ENCODE measurements around the gene ZNF202. TPM values are rescaled to one million over a fixed set of nuclear protein-coding genes. Genes with fewer than 3 reads are reported as not detected.
"Not testable (repeated sequence)": the region's sequence is repeated elsewhere in the genome, so short reads cannot be mapped to it uniquely, and the experiment has no call there.

Gene ZNF202
- total and polyA plus RNA-seq, 3 donors from 2014 or later, result 24.4 to 30.7 (median 25.5) TPM

DNA sequence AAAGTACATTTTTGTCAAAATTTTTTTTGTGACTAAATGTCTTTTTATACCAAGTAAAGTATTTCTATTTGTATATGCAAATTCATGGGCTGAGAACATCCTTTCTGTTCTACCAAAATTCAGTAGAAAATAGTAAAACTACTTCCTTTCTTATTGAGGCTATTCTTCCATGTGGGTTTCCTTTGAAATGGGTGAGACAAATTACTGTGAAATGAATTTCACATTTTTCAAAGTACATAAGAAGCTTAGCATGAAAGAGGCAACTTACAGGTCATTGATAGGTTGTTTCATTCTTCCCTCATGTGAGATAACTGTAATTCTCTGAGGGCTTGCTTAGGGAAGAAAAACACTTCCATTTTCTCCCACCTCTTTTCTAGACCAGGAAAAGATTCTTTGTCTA is 13.9 kb upstream of the ZNF202 start:
- Histone ChIP-seq H3K4me1 (no peaks in the 10 kb centered on the region), H3K27me3 (no peaks in the 10 kb centered on the region), H3K36me3 (ENCODE audit: low read depth, missing control alignments) (no peaks in the 10 kb centered on the region), H3K4me3 (no peak overlapping the region), H3K9me3 (no peaks in the 10 kb centered on the region), H3K27ac (no peak overlapping the region)
- no peak for TF ChIP-seq POLR2A (IDR thresholded peaks at IDR 0.05)
- no peak for TF ChIP-seq CTCF (IDR thresholded peaks at IDR 0.05)
- DNase-seq, result no peak
- intact Hi-C loops (cut with DNase I; ENCODE audit: low total_unique reads), result no loop called here

- Histone ChIP-seq H3K36me3 (ENCODE audit: low read depth, missing control alignments) (no peaks in the 10 kb centered on the region), H3K4me1 (no peaks in the 10 kb centered on the region), H3K27ac (no peak within 1 kb of the TSS), H3K9me3 (no peaks in the 10 kb centered on the region), H3K27me3 (no peaks in the 10 kb centered on the region), H3K4me3 (no peak within 1 kb of the TSS)
- intact Hi-C loops (cut with DNase I; ENCODE audit: low total_unique reads), result no loop called here
- 95 to 96% methylated on average over 3 of the region's 3 CpGs for WGBS, 2 donors
- TF ChIP-seq POLR2A (IDR thresholded peaks at IDR 0.05), result no peak
- TF ChIP-seq CTCF (IDR thresholded peaks at IDR 0.05), result no peak
- no peak for DNase-seq
These were observed 12.7 kb upstream of the ZNF202 start, which contains the start of gene OR6X1 for GRCh38 chr11:123754101-123754568. OR6X1 (minus strand) TSS chr11:123754518; CDS start chr11:123754518, 0 bp downstream.

DNA sequence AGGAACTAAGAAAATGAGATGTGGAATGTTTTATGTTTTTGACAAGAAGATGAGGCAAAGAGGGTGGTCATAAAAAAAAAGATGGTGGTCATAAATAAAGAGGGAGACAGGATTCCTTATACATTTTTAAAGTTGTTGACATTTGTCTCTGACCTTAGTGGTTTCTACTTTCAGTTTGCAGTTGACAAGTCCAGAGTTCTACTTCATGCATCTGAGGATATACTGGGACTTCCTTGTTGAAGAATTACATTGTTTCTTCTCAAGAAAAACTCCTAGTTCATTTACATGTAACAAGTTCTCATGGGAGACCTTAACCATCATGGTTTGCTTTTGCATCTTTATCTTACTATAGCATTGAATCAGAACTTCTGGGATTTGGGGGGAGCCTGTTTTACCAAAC is 11.7 kb upstream of the ZNF202 start:
- Histone ChIP-seq H3K36me3 (ENCODE audit: low read depth, missing control alignments) (no peaks in the 10 kb centered on the region), H3K27me3 (no peaks in the 10 kb centered on the region), H3K4me3 (no peak overlapping the region), H3K4me1 (no peaks in the 10 kb centered on the region), H3K9me3 (no peaks in the 10 kb centered on the region), H3K27ac (peak overlapping the region in 1 of 2 donors; percentile 30)
- TF ChIP-seq CTCF (IDR thresholded peaks at IDR 0.05), result no peak
- intact Hi-C loops (cut with DNase I; ENCODE audit: low total_unique reads), result no loop called here
- DNase-seq, result no peak

DNA sequence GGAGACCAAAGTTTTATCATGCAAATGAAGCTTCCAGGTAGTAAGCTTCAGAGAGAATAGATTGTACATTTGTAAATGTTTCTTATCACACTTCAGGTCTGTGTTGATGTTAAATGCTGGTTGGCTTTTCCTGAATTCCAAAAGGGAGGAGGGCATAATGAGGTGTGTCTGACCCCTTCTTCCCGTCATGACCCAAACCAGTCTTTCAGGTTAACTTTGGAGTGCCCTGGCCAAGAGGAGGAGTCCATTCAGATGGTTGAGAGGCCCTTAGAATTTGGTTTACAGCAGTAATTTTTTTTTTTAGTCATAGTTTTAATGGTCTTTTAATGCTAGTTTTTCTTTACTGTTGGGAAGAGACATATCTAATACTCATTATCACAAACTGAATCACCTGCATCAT is 10.3 kb upstream of the ZNF202 start:
- Histone ChIP-seq H3K27me3 (no peaks in the 10 kb centered on the region), H3K4me1 (no peaks in the 10 kb centered on the region), H3K4me3 (no peak overlapping the region), H3K27ac (no peak overlapping the region), H3K9me3 (no peaks in the 10 kb centered on the region), H3K36me3 (ENCODE audit: low read depth, missing control alignments) (no peaks in the 10 kb centered on the region)
- intact Hi-C loops (cut with DNase I; ENCODE audit: low total_unique reads), result no loop called here
- DNase-seq, result no peak
- no peak for TF ChIP-seq POLR2A (IDR thresholded peaks at IDR 0.05)
- no peak for TF ChIP-seq CTCF (IDR thresholded peaks at IDR 0.05)
- 73 to 82% methylated on average over 1 of the region's 1 CpG for WGBS, 2 donors

DNA sequence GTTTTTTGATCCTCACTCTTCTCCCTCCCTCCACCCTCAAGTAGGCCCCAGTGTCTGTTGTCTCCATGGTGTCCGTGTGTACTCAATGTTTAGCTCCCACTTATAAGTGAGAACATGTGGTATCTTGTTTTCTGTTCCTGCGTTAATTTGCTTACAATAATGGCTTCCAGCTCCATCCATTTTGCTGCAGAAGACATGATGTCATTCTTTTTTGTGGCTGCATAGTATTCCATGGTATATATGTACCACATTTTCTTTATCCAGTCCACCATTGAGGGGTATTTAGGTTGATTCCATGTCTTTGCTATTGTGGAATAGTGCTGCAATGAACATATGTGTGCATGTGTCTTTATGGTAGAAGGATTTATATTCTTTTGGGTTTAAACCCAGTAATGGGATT is 6.9 kb upstream of the ZNF202 start:
- intact Hi-C loops (cut with DNase I; ENCODE audit: low total_unique reads); DNase-seq; H3K27me3 ChIP-seq; H3K4me1 ChIP-seq; H3K9me3 ChIP-seq; H3K36me3 ChIP-seq (ENCODE audit: low read depth, missing control alignments); H3K27ac ChIP-seq; H3K4me3 ChIP-seq: not testable (repeated sequence)
- 96 to 100% methylated on average over 2 of the region's 2 CpGs for WGBS, 2 donors

Data from testis (tissue), 3 donors.